ENCODE measurements around the gene LRTM1.

The LRTM1 gene

DNA sequence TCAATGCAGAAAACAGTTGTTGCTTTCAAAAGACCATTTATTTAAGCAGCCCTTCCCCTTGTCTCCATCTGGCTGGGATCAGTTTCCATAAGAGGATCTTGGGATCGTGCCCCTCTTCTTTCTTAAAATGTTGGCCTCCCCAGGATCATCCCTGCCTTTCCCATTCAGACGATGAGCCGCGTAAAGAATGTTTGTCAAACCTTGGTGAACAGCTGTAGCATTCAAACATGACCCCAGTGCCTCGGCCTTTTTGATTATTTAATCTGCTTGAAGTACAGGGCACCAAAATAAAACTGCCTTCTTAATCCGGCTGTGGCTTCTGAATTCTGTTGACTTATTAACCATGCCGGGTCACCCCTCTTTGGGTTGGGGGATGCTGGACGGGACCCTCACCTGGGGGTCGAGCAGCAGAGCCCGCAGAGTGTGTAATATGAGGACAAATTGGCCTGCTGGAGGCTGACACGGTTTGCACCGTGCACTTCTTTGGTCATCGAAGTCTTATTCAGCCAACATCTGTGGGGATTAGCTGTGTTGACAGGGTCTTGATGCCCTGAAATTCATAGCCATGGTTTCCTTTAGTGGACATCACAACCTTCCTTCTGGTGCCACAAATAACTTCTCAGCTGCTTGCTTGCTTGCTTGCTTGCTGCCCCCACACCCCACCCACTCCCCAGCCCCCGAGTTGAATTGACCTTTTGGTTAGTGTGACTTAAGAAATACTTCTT is at the start of gene LRTM1:
Gene LRTM1 (minus strand): TSS at position 14 of the 725 bp plus-strand sequence. CDS start 148 bp downstream, outside the sequence.
- DNase-seq (ENCODE audit: low spot score), result no peak

DNA sequence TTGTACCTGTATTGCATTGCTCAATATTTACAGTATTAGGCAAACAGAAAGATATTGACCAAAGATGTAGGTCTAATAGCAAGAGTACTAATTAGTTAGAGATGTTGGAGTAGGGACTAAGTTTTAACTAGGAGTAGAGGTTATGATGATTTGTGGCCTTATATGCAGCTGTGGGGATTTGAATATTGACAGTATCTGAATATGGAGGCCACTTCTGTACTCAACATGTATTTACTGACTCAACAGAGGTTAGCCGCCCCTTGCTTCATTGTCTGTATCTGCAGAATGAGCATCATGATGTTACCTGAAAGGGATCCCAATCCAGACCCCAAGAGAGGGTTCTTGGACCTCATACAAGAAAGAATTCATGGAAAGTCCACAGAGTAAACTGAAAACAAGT is 49.6 kb upstream of the LRTM1 start:
- DNase-seq (ENCODE audit: low spot score), result no peak

DNA sequence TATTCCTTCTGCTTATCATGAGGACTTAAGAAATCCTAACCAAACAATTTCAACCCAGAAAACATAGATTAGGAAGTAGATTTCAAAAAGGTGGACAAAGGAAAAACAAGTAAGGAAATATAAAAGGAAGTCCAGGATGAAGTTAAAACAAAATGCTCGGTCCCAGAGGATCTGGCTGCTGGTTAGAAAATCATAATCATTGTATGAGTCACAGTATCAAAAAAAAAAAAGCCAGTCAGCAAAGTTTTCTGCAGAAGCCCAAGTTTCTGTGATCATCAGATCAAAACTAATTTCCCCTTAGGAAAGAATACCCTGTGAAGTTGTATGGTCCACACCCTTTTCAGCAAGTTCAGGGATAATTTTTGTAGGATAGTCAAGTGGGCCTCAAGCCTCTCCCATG is 43.0 kb upstream of the LRTM1 start:
- DNase-seq (ENCODE audit: low spot score), result no peak

DNA sequence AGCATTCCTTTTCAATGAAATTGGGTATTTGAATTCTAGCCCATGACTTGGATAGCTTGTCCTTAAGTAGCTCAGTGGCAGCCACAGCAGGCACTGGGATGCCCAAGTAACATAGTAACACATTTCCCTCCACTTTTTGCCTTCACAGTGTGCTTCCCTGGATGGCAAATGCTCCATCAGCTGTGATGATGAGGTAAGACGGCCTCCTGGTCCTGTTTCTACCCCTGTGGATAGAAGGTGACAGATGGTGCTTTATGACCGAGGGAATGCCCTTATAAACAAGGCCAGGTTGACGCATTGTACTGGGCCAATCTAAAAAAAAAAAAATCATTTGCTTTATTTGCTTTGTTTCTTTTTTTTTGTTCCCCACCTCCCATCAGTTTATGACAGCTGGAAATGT is 41.8 kb upstream of the LRTM1 start:
- DNase-seq (ENCODE audit: low spot score), result no peak

DNA sequence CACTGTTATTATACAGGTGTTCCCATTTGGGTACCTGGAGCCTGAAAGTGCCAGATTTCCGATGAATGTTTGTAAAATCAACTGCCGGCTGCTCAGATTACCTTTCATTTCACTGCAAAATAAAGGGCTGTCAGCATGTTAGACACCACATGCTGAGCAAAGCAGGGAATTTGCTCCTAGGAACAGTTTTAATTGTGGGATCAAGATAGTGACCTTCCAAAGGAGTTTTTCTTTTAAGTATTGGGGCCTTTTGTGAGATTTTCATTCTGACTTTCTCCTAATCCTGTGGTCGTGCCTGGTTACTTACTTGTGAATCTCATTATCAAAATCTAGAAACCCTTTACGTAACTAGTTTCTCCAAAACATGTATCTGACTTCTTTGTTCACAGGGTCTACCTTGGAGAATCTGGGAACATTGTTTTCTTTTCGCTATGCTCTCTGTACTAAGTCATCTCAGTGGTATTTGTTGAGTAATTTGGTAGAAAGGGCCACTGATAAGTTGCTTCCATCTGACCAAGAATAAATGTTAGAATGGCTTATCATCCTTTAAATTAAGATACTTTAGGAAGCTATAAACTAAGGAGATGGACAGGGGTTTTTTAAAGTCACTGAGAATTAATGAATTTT is 40.8 kb upstream of the LRTM1 start:
- no peak for DNase-seq (ENCODE audit: low spot score)

DNA sequence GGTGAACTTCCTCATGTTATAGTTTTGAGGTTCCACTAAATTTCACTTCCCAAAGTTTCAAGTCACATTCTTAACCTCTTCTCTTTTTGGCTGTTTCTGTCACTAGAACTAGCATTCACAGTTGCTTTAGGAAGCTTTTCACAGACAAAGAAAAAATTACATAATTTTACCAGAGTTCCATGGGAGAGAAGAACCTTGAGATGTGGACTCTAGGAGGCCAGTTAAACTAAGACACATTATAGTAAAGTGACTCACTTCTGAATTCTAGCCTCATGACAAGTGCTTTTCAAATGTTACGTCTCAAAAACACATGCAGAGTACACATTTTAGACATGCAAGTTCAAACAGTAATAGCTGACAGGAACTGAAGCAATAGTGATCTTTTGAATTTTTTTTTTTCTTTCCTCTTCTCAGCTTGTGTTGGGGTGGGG is 39.9 kb upstream of the LRTM1 start:
- DNase-seq (ENCODE audit: low spot score), result no peak

DNA sequence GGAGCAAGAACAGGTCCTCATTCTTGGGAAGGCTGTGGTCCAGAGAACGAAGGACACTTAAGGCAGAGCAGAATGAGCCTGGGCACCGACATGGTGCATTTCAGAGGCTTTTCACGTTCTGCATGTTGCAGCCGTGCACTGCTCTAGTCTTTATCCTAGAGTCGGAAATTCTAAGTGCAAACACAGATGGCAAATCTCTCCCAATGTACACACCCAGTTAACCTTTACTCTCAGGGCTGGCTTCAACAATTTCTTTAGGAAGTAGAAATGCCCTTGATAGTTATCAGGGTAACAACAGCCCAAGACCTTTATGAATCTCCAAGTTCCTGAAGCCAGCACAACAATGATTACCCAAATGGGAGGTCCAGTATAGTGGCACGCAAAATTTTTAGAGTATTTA is 39.1 kb upstream of the LRTM1 start:
- DNase-seq (ENCODE audit: low spot score), result no peak

DNA sequence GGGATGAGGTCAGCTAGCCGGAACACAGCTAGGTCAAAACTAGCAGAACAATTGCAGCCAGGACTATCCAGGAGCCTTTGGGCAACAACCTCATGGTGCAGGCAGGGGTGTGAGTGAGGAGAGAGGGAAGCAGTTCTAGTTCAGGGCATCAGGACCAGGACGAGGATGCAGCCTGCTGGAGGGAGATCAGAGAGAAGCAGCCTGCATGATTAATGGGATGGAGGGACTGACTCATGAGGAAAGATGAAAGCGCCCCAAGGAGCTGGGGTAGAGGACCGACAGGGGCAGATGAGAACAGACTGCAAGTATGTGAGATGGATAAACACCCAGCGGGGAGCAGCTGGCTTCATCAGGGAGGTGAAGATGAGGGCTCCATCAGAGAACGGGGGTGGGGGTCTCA is 37.9 kb upstream of the LRTM1 start:
- no peak for DNase-seq (ENCODE audit: low spot score)

DNA sequence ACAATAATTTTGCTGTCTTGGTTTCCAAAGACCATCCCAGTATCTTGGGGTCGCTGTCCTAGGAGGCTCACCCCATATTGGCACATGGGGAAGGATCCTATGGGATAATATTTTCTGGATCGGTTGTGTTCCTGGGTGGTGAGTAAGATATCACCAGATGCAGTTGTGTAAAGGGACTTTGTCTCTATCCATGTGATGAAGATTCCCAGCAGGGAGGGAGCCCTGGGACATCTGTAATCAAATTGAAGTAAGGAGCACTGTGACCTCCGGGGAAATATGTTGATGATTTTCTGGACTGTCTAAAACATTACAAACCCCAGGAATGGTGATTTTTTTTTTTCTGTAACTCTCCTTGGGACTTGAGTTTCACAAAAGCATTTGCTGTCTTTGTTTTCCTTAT is 36.2 kb upstream of the LRTM1 start:
- no peak for DNase-seq (ENCODE audit: low spot score)

DNA sequence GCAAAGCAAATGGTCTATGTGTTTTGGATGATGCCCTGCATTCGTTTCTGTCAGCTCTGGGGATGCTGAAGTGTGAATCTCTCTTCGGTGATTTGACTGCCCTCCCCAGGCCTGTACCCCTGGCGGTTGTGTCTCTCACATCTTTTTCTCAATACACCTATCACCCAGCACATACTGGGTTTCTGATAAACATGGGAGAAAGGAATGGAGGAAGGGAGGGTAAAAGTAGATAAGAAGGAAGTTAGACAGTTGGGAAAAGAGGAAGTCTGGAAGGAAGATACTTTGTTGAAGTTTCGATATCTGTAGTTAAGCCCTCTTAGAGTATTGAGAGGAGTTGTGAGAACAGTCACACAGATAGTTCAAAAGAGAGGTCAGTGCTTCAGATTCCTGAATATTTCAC is 35.8 kb upstream of the LRTM1 start:
- no peak for DNase-seq (ENCODE audit: low spot score)

DNA sequence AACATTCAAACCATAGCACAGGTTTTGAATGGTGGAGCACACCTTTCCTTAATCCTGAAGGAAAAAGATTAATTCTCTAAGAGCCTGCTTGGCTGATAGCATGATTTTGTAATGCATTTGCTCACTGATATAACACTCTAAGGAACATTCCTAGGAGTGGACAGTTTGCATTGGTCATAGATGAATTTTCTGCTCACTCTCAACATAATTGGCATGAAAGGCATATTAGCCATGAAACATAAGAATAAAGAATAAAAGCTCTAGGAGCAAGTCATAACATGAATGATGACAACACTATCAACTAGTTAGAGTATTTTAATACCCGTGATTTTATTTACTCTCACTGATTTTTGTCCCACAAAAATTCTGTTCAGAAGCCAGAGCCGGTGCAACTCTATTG is 34.3 kb upstream of the LRTM1 start:
- no peak for DNase-seq (ENCODE audit: low spot score)

DNA sequence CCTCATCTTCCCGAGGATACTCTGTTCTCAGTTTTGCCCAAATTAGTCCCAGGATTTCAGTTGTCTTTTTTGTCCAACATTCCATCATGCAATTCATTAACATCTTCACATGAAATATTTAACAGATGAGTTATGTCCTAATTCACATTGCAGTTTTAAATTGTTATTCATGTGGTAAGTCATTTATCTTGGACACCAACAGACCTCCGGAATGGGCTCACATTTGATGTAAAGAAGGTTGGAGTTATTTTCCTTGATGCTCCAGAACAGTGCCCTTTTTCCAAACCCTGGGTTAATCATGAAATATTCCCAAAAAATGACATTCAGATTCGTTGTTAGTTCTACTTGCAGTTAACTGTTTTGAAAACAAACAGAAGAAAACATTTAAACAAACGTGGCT is 32.8 kb upstream of the LRTM1 start:
- no peak for DNase-seq (ENCODE audit: low spot score)

DNA sequence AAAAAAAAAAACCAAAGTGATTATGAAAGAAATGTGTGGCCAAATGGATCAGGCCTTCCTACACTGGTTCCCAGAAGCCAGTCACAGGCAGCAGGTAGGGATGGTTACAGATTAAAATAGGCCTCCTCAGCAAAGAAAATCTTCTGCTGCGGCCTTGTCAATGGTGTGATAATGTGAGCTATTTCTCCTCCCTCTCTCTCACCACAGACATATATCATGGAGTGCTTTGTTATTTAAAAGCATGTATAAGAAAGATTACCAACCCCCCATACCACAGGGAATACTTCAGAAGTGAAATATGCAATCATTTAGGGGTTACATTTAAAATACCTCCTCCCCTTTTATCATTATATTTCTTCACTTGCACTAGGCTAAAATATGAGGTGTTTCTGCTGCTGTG is 32.2 kb upstream of the LRTM1 start:
- DNase-seq (ENCODE audit: low spot score), result no peak

DNA sequence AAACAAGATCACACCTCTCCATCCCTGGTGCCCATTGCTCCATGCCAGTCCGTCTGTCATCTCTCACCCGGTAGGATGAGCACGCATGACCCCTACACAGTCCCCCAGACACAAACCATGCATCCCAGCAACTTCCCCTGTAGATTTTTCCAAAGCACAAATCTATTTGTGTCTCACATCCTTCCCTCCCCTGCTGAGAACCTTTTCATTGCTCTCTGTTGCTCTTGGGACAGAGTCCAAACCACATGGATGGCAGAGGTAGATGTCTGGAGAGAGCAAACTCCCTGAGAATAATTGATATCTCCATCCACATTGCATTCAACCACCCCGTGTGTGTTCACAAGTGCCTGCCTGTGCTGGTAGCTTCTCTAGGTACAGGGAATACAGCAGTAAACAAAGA is 29.9 kb upstream of the LRTM1 start:
- no peak for DNase-seq (ENCODE audit: low spot score)

DNA sequence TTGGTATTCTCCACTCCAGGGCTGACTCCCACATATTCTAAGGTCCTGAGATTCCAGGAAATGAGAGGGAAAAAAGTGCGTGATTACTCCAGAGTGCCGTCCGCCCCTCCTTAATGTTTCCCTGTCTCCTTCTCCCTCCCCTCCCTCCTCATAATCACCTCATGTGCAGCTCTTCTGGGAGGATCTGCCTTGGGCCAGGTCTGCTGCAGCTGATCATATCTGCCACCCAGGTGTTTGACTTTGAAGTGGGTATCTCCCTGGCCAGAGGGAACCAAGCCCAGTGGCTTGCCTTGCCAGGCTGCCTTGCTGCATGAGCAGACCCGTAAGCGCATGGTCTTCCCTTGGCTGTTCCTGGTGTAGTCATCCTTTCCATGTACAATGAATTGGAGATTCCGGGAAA is 28.1 kb upstream of the LRTM1 start:
- DNase-seq (ENCODE audit: low spot score), result no peak

DNA sequence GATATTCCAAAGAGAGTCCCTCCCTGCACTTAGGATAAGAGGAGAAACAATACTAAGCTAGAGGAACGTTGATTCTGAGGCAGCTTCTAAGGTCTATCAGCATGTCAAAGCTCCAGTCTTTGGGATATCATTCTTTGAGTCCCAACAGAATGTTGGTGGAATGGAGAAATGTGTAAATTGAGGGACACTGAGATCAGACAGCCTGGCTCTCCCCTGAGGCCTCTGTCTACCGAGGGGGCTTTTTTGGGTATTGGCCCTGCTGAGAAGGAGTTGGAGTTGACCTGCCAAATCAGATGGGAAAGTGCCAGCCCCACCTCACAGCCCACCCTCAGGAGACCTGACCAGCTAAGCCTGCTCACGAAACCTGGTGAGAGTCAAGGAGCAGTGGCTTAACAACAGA is 27.6 kb upstream of the LRTM1 start:
- DNase-seq (ENCODE audit: low spot score), result no peak

DNA sequence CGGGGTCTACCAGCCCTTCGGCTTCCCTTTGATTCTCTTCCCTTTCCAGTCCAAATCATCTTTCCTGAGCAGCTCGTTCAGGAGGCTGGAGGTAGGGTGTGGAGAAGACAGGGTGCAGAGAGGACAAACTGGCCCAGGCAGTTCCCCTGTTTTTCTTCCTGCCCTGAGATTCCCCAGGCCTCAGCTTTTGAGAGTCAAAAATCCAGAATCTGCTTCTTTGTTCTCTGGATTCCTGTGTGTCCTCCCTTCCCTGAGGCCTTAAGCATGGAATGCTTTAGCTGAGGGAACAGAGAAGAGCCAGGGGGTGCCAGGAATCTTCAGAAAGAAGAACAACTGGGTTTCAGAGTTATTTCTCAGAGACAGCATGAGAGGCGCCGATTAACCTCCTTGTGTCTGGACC is 26.7 kb upstream of the LRTM1 start:
- DNase-seq (ENCODE audit: low spot score), result no peak

DNA sequence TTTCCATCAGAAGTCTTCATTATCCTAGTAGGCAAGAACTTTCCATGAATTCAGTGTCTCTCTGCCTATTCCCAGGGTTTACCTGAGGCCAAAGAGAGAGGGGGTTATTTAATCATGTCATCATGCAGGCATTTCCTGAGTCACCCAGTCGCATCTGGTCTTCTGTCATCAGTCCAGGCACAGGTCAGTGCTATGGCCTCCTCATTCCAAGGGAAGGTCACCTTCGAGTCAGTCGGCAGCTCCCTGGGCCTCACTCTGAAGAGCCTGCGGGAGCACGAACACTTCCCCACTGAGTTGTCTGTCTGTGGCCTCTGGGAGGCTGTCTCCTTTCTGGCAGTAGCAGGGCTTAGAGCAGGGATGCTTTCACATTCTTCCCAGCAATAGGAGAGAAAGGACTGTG is 26.2 kb upstream of the LRTM1 start:
- DNase-seq (ENCODE audit: low spot score), result no peak

DNA sequence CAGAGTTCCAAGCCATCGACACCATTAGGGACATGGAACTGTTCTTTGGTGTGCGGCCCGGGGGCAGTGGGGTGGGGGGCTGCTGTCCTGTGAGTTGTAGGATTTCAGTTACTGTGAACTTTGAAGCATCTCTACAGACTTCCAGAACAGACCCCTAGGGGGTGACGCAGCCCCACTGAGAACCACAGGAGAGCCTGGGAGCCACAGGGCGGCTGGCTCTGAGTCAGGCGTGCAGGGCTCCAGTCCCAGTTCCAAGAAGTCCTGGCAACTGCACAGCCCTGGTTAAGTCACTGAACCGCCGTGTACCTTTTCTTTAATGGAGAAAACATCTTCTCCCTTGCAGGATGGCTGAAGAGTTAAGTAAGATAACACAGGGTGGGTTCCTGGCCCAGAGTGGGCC is 23.5 kb upstream of the LRTM1 start:
- peak; percentile 52 for DNase-seq (ENCODE audit: low spot score)

DNA sequence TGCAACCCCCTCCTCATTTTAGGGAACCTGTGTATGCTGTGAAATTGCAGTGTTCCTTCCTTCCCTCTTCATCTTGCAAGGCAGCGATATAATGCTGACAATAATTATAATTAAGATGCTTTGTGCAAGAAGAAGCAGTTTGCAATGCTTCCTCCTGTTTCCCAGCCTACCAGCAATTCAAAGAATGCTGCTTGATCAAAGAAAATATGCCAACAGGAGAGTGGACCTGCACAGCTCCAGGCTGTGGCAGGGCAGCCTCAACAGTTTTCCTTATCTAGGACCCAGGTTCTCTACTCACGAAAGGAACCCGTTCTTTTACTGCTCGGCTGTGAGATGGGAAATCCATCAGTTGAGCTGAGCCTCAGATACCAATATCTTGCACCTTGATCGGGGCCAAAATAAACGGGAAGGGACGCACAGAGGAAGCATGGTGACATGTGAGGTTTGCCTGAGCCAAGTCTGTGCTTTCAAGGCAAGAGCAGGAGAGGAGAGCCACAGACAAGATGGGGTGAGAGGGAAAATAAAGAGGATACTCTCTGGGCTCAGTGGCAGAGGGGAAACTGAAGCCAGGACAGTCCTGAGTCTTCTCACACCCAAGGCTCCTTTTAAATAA is 22.6 kb upstream of the LRTM1 start:
- no peak for DNase-seq (ENCODE audit: low spot score)

DNA sequence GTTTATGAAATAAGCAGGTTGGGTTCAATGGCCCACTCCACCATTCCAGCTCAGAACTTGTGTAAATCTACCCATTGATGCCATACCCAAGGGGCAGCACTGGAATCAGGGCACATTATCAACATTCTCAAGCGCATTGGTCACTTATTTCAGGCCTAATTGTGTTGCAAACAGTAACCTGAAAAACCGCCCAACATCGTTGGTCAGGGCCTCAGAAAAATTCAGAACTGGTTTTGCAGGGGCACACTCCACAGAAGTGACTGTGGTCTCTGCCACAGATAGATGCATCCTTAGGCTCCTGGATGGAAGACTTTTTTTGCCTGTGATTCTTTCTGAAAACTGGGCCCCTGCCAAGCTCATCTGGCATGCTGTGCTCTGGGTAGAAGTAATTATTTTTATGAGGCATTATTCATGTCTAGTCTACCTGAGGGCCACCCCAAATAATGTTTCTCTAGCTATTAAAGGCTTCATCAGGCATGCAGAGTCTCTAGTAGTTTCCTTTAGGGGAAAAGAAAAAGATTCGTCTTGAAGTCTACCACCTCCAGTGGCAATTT is 21.7 kb upstream of the LRTM1 start:
- no peak for DNase-seq (ENCODE audit: low spot score)

DNA sequence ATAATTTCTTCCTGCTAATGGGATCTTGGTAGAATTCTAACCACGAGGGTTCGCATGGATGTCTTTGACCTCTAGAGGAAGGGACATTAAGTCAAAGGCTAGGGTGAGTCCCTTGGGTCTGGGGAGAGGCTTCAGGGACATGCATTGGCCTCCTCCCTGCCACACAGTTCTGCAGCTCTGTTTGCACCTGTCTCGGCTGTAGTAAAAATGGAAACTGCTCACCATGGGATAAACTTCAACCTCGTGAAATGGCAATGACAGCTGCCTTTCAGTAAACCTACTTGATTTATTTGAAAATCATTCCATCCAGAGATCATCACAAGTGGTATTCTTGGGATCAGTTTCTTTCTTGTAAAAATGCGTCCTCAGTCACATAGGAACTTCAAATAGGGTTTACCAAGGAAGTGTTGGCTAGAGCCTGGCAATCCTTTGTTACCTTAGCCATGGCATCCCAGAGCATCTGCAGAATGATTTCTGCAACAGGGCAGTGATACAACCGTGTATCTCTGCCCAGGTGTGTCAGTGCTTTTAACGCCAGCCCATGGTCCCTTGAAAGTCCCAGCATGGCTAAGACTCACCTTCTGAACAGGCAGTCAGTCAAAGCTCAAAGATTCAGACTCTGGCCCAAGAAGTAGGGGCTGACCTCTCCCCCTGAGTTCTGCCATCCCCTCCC is 14.0 kb upstream of the LRTM1 start:
- no peak for DNase-seq (ENCODE audit: low spot score)

DNA sequence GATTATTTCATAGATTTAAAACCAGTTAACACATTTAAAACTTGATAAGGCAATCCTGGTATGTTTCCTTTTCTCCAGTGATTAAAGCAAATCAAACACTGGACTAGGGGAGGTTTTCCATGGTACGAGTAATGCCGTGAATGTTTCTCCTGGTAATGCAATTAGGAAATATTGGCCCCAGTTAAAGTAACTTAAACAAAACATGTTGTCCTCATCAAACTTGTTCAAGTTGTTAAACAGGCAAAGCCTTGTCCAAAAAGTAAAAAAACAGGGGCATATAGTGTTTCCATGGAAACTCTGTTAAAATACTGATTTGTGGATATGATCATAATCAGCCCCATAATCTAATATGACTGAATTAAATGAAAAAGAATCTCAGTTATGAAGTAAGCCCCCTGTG is 13.1 kb upstream of the LRTM1 start:
- no peak for DNase-seq (ENCODE audit: low spot score)
